Activated T-helper 2 cell treated with anti-CD3 and anti-CD28 coated beads, Interferon-gamma antibody, Interleukin-2, Interleukin-4, amounts not matched to agents 10 μg/mL and 5 μg/mL and 100 μg/mL, durations not matched to agents 14 hours and 24 hours and 36 hours (primary cell): ENCODE data around the gene GNAQ. TPM values are rescaled to one million over a fixed set of nuclear protein-coding genes. Genes with fewer than 3 reads are reported as not detected.

ENCODE experiments used
- DNase-seq: peaks from one replicate; pipeline ENCODE4 v3.0.0; 2021; ENCODE audit warnings: low spot score
- H3K27ac Mint-ChIP-seq: one replicate; pipeline ENCODE4 v1.8.0; 2021; ENCODE audit warnings: mixed read lengths
- H3K27me3 Mint-ChIP-seq: one replicate; pipeline ENCODE4 v1.8.0; 2021; ENCODE audit warnings: low read depth, mixed read lengths
- H3K36me3 Mint-ChIP-seq: one replicate; pipeline ENCODE4 v1.8.0; 2021; ENCODE audit warnings: low read depth, mixed read lengths
- H3K4me1 Mint-ChIP-seq: one replicate; pipeline ENCODE4 v1.8.0; 2021; ENCODE audit warnings: low read depth, mixed read lengths
- H3K4me3 Mint-ChIP-seq: one replicate; pipeline ENCODE4 v1.8.0; 2021; ENCODE audit warnings: low read depth, mild to moderate bottlenecking, moderate library complexity, mixed read lengths
- H3K9me3 Mint-ChIP-seq: one replicate; pipeline ENCODE4 v1.8.0; 2021; ENCODE audit warnings: mixed read lengths
- intact Hi-C: fragments of 100-400 bp; cut with micrococcal nuclease; formaldehyde crosslinking; loops from one replicate; pipeline ENCODE4 v1.15.1; 2023
- total RNA-seq: library from RNA; stranded (reverse); gene quantifications from 2 replicates; pipeline ENCODE4 v1.2.3, GENCODE V29; 2022

Gene GNAQ
- total RNA-seq, 1 donor from 2014 or later = 28.6 TPM

DNA sequence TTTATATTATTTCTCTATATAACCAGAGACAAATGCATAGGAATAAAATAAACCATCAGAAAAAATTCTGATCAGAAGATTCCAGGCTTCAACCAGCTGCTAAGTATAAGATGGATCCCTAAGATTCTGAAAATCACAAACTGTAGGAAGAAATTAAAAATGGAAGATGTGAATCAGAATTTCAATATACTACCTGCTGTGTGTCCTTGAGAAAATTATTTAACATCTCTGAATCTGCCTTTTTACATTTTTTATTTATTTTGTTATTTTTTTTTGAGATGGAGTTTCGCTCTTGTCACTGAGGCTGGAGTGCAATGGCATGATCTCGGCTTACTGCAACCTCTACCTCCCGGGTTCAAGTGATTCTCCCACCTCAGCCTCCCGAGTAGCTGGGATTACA is 187.2 kb downstream of the GNAQ start:
- Mint-ChIP-seq H3K4me1 (peaks cover 55% of the 10 kb centered on the region), H3K9me3 (no peaks in the 10 kb centered on the region), H3K27ac (no peak overlapping the region), H3K4me3 (no peak overlapping the region), H3K36me3 (peaks cover 5% of the 10 kb centered on the region), H3K27me3 (no peaks in the 10 kb centered on the region)
- DNase-seq = no peak
- intact Hi-C loops = loop anchor here (5.0 to 10.0 kb wide), 4 partner anchors 60 to 390 kb away; partner anchors contain the start of gene GNAQ

- intact Hi-C loops = loop anchor here (5.0 to 10.0 kb wide), 4 partner anchors 61 to 389 kb away; partner anchors contain the start of gene GNAQ
- no peaks in the 10 kb centered on the region for H3K9me3 Mint-ChIP-seq
- H3K27me3 Mint-ChIP-seq = no peaks in the 10 kb centered on the region
- H3K36me3 Mint-ChIP-seq = peaks cover 9% of the 10 kb centered on the region
- DNase-seq = no peak
- peaks cover 54% of the 10 kb centered on the region for H3K4me1 Mint-ChIP-seq
- no peak overlapping the region for H3K4me3 Mint-ChIP-seq
- no peak overlapping the region for H3K27ac Mint-ChIP-seq
Measured at GRCh38 chr9:77843871-77844155, 187.8 kb downstream of the GNAQ start.

DNA sequence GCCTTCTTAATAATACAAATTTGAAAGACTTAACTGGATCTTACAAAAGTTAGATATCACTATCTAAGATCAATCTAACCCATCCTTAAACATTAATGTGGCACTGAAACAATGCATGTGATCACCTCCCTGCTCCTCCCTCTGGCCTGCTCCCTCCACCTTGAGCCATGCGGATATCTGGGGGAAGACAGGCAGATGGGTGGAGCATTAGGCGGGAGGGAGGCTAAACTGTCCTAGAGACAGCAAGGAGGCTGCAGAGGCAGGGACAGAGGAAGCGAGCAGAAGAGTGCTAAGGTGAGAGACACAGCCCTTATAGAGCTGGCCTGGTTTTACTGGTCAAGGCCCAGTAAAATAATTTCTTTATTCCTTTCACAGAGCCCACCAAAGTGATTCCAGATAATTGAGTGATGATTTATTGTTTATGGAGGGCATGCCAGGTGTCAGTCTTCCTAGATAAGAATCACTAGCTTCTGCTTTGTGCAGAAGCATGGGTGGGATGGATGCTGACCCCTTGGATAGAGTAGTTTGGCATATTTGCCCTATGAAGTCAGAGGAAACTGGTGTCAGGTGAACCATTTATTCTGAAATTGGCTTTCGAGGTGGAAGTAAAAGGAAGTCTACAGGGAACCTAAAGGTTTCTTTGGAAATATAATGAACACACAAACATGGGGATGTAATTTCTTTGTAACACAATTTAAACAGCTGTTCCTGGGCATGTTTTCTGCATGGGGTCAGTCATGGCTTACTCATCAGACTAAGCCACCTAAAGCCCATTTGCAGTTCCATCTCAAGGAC is 188.3 kb downstream of the GNAQ start:
- Mint-ChIP-seq H3K4me3 (no peak overlapping the region), H3K4me1 (peaks cover 51% of the 10 kb centered on the region), H3K27me3 (no peaks in the 10 kb centered on the region), H3K27ac (no peak overlapping the region), H3K36me3 (peaks cover 9% of the 10 kb centered on the region), H3K9me3 (no peaks in the 10 kb centered on the region)
- intact Hi-C loops = loop anchor here (5.0 to 10.0 kb wide), 4 partner anchors 62 to 388 kb away; partner anchors contain the start of gene GNAQ
- no peak for DNase-seq

DNA sequence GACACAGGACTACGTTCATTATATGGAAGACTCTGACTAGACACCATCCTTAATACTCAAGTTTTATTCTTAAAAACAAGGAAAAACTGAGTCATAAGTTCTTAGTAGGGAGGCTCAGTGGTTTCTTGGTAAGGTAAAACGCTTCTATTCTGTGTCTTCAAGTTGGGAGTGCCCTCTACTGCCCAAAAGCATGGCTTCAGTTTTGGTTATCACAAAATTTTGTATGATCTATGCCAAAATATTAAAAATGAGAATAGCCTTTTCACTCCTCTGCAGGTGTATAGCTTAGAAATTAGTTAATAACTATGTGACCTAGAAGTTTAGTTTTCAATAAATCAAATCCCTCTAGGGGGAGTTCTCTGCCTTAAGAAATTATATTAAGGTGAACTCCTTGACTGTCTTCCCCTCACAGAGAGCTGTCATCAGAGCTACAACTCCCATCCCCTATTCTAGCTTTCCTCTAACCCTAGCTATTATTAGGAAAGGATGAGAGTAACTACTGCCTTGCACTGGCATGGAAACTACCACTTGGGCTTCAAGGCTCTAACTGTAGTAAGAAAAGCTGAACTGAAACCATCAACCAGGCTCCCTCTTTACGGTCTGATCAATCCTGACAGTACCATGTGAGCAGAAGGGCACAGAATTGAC is 189.7 kb downstream of the GNAQ start:
- no peak for DNase-seq
- Mint-ChIP-seq H3K9me3 (no peaks in the 10 kb centered on the region), H3K27me3 (no peaks in the 10 kb centered on the region), H3K4me1 (peaks cover 37% of the 10 kb centered on the region), H3K36me3 (peaks cover 9% of the 10 kb centered on the region), H3K4me3 (no peak overlapping the region), H3K27ac (peak overlapping the region; percentile 42)
- intact Hi-C loops = loop anchor here (5.0 to 10.0 kb wide), 4 partner anchors 63 to 387 kb away; partner anchors contain the start of gene GNAQ

- Mint-ChIP-seq H3K4me1 (peaks cover 41% of the 10 kb centered on the region), H3K9me3 (no peaks in the 10 kb centered on the region), H3K27ac (no peak overlapping the region), H3K4me3 (no peak overlapping the region), H3K36me3 (peaks cover 13% of the 10 kb centered on the region), H3K27me3 (no peaks in the 10 kb centered on the region)
- intact Hi-C loops = loop anchor here (5.0 to 10.0 kb wide), 4 partner anchors 65 to 385 kb away; partner anchors contain the start of gene GNAQ
- no peak for DNase-seq
Measured at GRCh38 chr9:77839459-77840140, 192.0 kb downstream of the GNAQ start.

DNA sequence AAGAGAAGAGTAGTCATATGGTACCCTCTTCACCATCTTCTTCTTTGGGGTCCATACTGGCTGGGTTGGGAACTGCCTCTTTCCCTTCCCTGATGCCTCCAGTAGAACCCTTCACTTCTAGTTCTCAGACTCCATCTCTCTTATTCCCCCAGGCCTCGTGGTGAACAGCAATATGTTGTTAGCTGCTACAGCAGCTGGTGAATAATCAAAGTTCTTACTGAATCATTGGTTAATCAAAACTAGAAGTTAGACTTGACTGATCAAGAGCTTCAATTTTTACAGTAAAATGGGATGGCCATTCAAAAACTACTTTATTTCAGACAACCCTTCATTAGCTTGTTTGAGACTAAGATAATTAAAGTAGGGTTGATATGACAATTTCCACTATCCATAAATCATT is 192.6 kb downstream of the GNAQ start:
- H3K4me3 Mint-ChIP-seq = no peak overlapping the region
- H3K4me1 Mint-ChIP-seq = peaks cover 40% of the 10 kb centered on the region
- H3K27ac Mint-ChIP-seq = no peak overlapping the region
- peaks cover 13% of the 10 kb centered on the region for H3K36me3 Mint-ChIP-seq
- intact Hi-C loops = no loop called here
- H3K27me3 Mint-ChIP-seq = no peaks in the 10 kb centered on the region
- H3K9me3 Mint-ChIP-seq = no peaks in the 10 kb centered on the region
- no peak for DNase-seq

DNA sequence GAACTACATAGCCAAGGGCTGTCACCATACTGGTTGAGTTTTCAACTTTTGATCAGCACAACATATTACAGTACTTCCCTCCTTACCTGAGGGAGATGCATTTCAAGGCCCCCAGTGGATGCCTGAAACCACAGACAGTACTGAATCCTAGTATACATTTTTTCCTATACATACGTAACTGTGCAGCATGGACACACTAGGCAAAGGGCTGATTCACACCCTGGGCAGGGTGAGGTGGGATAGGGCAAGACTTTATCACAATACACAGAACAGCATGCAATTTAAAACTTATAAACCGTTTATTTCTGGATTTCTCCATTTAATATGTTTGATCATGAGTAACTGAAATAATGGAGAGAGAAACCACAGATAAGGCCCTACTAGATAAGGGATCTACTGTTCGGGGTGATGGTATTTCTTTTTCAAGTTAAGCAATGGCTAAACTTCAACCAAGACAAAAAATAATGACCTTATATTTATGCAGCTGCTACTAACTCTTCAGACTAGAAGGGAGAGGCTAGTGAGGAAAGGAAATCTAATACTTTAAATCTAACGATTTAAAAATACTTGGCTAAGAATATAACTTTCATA is 196.6 kb downstream of the GNAQ start:
- H3K27me3 Mint-ChIP-seq = no peaks in the 10 kb centered on the region
- no peak for DNase-seq
- no peak overlapping the region for H3K4me3 Mint-ChIP-seq
- intact Hi-C loops = no loop called here
- no peak overlapping the region for H3K27ac Mint-ChIP-seq
- peaks cover 15% of the 10 kb centered on the region for H3K36me3 Mint-ChIP-seq
- no peaks in the 10 kb centered on the region for H3K9me3 Mint-ChIP-seq
- peaks cover 18% of the 10 kb centered on the region for H3K4me1 Mint-ChIP-seq

- intact Hi-C loops = no loop called here
- H3K9me3 Mint-ChIP-seq = no peaks in the 10 kb centered on the region
- DNase-seq = no peak
- no peak overlapping the region for H3K4me3 Mint-ChIP-seq
- no peaks in the 10 kb centered on the region for H3K27me3 Mint-ChIP-seq
- H3K27ac Mint-ChIP-seq = no peak overlapping the region
- H3K4me1 Mint-ChIP-seq = peaks cover 12% of the 10 kb centered on the region
- H3K36me3 Mint-ChIP-seq = peaks cover 12% of the 10 kb centered on the region
Measured at GRCh38 chr9:77833561-77834429, 197.8 kb downstream of the GNAQ start.

GRCh38 chr9:77832639-77833038 is 199.0 kb downstream of the GNAQ start:
- H3K4me3 Mint-ChIP-seq = no peak overlapping the region
- peaks cover 18% of the 10 kb centered on the region for H3K4me1 Mint-ChIP-seq
- peaks cover 11% of the 10 kb centered on the region for H3K36me3 Mint-ChIP-seq
- H3K27ac Mint-ChIP-seq = no peak overlapping the region
- H3K9me3 Mint-ChIP-seq = no peaks in the 10 kb centered on the region
- intact Hi-C loops = no loop called here
- no peaks in the 10 kb centered on the region for H3K27me3 Mint-ChIP-seq
- DNase-seq = no peak

DNA sequence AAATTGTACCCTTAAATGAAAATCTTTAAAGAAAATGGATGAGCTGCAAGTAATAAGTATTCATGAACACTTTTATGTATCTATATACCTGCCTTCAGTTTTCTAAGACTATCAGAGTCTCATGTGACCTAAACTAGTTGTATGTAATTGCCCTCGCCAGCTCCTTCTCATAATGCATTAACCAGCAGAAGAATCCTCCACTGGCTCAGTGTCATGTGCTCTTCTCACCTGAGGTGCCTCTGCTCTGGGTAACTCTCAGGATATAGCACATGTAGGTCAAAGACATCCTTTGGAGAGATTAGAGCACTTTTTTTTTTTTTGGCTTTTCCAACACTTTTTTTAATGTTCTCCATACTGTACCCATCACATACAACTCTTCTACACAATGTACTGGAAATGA is 199.8 kb downstream of the GNAQ start:
- no peaks in the 10 kb centered on the region for H3K27me3 Mint-ChIP-seq
- no peak overlapping the region for H3K4me3 Mint-ChIP-seq
- no peak overlapping the region for H3K27ac Mint-ChIP-seq
- DNase-seq = no peak
- H3K4me1 Mint-ChIP-seq = peaks cover 26% of the 10 kb centered on the region
- peaks cover 14% of the 10 kb centered on the region for H3K36me3 Mint-ChIP-seq
- no peaks in the 10 kb centered on the region for H3K9me3 Mint-ChIP-seq
- intact Hi-C loops = no loop called here

- H3K36me3 Mint-ChIP-seq = peaks cover 10% of the 10 kb centered on the region
- H3K27ac Mint-ChIP-seq = no peak overlapping the region
- no peak overlapping the region for H3K4me3 Mint-ChIP-seq
- intact Hi-C loops = no loop called here
- H3K9me3 Mint-ChIP-seq = no peaks in the 10 kb centered on the region
- H3K27me3 Mint-ChIP-seq = no peaks in the 10 kb centered on the region
- no peak for DNase-seq
- H3K4me1 Mint-ChIP-seq = peaks cover 31% of the 10 kb centered on the region
Measured at GRCh38 chr9:77830618-77831285, 200.9 kb downstream of the GNAQ start.
